Stimulated activated CD4-positive, alpha-beta T cell treated with anti-CD3 and anti-CD28 coated beads, Interleukin-2, amount 100 ng/mL, for 48 hours (primary cell): ENCODE data around the gene OR52W1.
"Not testable (repeated sequence)": the region's sequence is repeated elsewhere in the genome, so short reads cannot be mapped to it uniquely, and the experiment has no call there.

Source experiments
- DNase-seq, 2 donors: peaks; one replicate each; pipeline ENCODE4 v3.0.0-alpha.2; 2020

Gene OR52W1

DNA sequence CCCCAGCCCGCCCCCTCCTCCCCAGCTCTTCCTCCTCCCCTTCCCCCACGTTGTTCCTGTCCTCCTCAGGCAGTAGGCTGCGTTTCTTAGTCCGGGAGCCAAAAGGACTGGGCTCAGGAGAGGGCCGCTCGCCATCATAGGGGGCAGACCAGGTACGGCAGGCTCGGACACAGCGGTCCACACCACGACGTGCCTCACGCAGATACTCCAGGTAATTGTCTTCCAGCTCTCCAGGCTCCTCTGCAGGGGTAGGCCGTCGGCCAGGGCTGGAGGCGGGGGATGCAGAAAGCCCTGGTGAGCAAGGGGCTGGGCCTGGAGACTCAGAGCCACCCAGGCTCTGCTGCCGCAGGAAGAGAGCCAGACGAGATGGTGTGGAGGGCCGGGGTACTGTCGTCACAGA, 18.7 kb downstream of the OR52W1 start:
- DNase-seq: no peak

DNA sequence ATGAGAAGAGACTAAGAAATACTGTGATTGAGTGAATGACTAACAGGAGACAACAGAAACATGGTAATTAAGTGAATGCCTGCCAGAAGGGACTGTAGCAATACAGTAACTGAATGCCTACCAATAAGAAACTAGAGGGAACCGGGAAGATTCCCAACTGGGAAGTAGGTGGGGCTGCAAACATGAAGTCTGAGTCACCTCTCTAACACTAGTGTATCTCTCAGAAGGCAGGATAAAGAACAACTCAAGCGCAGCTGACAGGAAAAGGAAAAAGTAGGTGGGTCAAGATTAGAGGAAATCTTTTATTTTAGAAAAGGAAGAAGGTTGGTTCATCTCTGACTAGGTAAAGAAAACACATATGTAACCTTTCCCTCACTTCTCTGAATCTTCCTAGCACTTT, 20.3 kb downstream of the OR52W1 start:
- no peak for DNase-seq

DNA sequence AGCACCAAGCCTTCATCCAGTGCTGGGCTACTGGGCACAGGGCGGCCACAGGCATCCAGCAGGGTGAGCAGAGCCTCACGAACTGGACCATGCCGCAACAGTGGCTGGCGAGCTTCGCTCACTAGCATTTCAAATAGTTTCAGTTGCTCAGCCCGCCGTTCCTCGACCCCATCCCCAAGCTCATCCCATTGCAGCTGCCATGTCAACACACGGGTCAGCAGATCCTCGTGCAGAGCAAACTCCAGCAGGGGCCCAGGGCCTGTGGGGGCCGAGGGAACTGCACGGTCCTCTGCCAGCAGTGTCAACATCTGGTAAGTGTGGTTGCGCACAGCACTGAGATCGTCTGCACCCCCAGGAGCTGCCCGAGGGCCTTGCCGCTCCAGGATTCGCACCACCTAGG, 24.8 kb downstream of the OR52W1 start:
- no peak for DNase-seq

DNA sequence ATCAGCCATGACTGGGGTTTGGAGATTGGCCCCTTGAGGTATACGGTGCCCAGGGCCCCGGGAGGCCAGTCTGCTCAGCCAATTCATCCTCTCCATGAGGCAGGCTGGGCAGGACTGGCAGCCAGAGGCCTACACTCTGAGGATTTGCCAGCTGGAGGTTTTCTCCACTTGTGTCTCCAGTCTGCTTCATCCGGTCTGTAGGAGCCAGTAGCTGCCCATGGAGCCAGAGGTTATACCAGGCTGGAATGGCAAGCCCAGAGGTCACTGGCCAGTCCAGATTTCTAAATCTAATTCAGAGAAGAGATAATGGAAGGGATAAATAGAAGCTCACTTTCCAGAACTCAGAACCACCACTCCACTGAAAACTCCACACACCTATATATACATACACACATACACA, 25.4 kb downstream of the OR52W1 start:
- no peak for DNase-seq

DNA sequence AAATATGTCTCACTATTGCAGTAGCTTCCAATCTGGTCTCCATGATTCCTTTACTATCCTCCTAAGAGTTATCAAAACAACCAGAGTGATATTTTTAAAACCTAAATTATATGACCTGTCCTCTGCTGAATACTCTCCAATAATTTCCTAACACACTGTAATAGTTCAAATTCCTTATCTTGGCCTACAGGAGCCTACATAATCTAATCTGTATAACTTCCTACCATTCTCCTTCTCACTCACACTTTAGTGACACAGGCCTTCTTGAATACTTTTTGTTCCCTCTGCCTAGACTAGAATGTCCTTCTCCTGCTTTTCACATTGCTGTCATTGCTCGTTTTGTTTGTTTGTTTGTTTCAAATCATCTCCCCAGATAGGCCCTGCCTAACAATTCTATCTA, 26.0 kb downstream of the OR52W1 start:
- DNase-seq: no peak

DNA sequence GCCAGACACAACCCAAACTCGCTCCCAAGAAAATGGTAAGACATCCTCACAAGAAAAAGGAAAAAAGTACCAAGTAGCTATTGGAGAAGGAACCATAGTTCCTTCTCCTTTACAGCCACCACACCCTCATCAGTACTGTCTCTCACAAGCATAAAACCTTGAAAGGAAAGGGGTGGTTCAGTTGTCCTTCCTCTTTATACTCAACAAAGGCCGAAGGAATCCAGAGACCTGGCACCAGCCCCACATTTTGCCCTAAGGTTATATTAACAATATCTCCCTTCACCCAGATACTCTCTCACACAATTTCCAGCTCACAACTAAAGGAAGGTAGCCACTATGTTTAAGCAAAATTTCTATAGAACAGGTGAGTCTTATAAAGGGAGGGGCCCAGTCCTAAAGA, 26.9 kb downstream of the OR52W1 start:
- no peak for DNase-seq

DNA sequence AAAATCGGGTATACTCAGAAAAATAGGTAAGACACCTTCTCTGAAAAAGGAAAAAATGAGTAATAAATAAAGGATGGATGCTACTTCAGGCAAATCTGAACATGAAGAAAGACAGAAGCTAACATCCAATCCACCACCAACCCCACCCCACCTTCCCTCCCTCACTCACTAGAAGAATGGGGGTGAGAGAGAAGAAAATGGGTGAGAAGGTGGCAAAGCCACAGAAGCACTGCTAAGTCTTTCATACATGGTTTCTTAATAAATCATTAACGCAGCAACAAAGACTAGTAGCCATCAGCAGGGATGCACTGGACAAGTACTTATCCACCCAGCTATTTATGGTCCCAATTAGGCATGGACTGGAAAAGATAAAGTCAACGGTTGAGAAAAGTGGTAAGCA, 29.5 kb downstream of the OR52W1 start:
- no peak for DNase-seq

DNA sequence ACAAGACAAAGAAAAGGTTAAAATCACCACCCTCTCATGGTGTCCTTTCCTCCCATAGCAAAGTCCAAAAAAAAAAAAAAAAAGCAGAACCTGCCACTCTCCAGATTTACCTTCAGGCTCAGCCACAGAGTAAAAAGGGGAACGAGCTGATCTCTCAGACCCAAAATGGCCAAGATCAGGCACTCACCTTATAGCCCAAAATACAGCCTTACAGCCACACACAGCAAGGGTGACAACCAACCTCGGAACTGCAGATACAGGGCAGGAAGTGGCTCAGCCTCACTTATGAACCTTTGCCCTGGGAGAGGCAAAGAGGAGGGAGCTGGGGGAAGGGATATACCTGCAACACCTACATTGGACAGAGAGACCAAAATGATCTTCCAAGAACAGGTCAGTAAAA, 30.9 kb downstream of the OR52W1 start:
- DNase-seq: no peak

DNA sequence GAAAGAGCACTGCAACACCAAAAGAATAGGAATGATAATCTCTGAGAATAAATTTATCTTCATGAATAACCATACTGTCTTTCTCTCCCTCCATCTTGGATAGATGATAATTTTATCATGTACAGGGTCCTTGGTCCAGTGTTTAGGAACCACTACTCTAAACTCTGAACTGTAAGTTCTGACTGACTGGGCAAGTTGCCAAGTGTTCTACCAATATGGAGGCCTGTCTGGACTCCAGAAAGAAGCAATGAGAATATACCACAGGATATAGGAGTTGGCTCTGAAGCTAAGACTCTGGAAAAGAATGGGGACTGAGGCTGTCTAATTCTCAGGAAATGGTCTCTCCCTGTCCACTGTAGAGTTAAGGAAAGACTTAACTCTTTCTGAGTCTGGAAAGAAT, 33.9 kb downstream of the OR52W1 start:
- DNase-seq: no peak

DNA sequence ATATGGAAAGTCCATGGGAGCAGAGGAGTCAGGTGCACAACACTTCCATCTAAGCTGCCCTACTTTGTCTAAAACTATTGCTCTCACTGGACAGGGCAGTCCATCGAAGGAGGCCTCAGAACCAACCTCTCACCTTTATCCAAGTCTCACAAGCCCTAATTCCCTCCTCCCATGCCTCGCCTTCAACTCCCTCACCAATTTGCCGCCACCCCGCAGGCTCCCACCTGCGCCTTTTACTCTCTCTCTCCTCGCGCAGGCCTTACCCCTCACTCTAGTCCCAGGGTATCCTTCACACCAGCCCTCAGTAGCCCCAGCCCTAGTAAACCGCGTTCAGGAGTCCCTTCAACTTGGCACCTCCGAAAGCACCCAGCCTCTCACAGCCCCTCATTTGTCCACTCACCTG, 35.0 kb downstream of the OR52W1 start:
- DNase-seq: no peak

DNA sequence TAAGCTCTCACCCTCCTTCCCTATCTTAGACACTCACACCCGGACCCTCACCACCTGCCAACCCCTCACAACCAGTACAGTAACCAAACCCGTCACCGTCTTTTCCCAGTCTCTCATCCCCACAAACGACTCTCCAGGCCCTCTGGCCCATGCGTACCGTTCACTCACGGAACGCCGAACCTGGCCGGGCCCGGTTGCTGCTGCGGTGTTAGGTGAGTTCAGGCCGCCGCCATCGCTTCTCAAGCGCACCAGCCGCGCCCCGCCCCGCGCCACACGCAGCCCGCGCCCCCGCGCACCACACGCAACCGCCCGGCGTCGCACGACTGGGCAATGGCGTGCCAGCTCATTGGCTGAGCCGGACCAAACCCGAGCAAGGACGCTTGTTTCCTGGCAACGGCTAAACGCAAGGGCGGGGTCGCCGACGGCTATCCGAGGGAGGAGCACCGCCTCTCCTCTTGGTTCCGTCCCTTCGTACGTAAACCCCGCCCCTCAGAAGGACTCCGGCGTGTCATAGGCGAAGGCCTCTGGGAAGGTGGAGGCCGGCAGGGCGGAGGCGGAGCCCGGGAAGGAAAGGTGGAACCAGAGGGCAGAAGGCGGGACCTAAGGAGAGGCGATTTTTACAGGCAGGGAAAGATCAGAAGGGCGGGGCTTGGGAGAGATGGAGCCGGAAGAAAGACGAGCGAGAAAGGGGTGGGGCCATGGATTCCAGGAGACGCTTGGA, 35.5 kb downstream of the OR52W1 start, which contains the start of gene FHIP1B:
TSS of gene FHIP1B (minus strand) at position 250 of the 721 bp plus-strand sequence. CDS start 10,120 bp downstream, outside the sequence.
- peak; percentile 97 to 99 for DNase-seq

DNA sequence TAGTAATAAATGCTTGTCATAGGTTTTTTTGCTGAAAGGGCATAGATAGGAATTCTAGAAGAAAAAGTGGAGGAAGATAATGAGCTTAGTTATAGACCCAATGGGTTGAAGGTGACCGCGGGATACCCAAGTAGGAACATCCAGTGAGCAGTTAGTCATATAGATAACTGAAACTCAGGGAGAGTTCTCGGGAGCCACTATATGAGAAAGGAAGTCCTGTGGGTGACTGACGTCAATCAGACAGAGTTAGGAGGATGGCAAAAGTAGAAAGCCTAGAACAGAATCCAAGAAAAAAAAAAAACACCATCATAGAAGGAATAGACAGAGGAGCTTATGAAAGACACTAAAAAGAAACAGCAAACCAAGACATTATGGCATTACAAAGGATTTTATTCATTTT, 38.2 kb downstream of the OR52W1 start:
- DNase-seq: no peak

DNA sequence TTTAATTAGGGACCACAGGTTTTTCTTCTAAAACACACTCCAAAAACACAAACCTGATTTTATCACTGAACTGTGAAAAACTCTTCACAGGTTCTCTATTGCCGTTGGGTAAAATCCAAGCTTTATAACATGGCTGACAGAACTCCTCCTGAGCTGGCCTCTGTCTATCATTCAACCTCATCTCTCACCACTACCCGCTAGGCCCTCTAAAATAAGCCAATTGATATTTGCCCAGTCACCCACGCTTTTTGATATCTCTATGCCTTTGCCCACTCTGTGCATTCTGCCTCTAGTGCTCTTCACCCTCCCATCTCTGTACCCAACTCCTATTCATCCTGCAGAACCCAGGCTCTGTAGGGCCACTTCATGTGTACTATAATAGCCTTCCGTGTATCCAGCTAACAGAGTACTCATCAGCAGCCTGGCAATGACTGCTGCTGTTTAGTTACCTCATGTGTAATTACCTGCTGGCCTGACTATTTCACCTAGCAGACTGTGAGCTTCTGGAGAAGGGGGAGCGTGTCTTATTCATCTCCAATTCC, 38.8 kb downstream of the OR52W1 start:
- DNase-seq: no peak

DNA sequence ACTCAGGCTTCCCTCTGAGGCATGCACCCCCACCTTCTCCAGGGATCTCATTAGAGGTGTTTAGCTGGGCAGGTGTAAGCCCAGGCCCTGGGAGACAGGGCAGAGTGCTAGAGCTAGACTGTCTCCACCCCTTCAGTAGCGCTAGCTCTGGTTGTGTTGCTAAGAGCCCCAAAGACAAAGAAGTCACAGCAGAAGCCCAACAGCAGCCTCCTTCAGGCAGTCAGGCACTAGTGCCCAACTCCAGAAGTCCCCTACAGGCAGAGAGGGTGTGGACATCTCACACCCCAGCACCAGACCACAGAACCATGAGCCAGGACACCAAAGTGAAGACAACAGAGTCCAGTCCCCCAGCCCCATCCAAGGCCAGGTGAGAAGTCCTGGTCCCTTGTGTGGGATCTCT, 39.9 kb downstream of the OR52W1 start, which contains the start of gene CNGA4:
TSS of gene CNGA4 (plus strand) at position 188 of the 400 bp plus-strand sequence. CDS start at position 306, 118 bp downstream.
- DNase-seq: no peak

DNA sequence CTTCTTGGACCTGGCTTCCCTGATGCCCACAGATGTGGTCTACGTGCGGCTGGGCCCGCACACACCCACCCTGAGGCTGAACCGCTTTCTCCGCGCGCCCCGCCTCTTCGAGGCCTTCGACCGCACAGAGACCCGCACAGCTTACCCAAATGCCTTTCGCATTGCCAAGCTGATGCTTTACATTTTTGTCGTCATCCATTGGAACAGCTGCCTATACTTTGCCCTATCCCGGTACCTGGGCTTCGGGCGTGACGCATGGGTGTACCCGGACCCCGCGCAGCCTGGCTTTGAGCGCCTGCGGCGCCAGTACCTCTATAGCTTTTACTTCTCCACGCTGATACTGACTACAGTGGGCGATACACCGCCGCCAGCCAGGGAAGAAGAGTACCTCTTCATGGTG, 41.1 kb downstream of the OR52W1 start:
- DNase-seq: no peak

DNA sequence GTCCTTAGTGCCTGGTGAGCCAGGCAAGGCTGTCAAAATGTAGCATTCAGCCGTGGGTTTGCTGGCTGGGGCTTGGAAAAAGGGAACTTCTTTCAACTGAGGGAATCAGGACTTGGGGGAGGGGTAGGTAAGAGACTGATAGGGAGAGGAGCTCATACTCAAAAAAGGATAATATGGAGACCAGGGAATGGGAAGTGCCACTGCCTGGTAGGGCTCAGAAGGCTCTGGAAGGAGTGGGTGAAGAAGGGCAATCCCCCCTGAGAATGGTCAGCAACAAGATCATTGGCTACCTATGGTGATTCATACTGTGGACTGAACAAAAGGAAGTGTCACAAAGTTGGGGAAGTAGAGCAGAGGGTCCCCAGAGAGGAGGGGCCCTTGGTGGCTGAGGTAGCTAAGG, 41.8 kb downstream of the OR52W1 start:
- no peak for DNase-seq

DNA sequence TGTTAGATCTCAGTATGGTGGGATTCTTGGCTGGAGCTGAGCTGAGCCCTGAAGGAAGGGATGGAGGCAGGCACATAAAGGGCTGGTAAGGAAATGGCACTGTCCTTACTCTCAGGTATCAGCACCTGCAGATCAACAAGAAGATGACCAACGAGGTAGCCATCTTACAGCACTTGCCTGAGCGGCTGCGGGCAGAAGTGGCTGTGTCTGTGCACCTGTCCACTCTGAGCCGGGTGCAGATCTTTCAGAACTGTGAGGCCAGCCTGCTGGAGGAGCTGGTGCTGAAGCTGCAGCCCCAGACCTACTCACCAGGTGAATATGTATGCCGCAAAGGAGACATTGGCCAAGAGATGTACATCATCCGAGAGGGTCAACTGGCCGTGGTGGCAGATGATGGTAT, 42.3 kb downstream of the OR52W1 start:
- no peak for DNase-seq

DNA sequence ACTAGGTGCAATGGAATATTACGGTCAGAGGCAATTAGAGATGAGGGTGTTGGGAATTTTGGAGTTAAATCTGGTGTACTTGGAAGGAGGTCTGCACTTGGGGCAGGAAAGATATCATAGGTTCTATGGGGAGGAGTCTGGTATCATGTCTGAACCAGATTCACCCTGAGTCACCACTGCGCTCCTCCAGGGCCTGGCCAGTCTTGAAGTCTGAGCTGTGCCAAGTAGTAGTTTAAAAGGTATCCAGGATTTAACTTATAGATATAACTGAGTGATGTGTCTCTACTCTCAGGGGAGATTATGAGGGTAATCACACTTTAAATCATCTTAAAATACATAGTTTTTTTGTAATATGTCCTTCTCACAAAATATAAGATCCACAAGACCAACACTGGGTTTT, 46.5 kb downstream of the OR52W1 start:
- DNase-seq: no peak

DNA sequence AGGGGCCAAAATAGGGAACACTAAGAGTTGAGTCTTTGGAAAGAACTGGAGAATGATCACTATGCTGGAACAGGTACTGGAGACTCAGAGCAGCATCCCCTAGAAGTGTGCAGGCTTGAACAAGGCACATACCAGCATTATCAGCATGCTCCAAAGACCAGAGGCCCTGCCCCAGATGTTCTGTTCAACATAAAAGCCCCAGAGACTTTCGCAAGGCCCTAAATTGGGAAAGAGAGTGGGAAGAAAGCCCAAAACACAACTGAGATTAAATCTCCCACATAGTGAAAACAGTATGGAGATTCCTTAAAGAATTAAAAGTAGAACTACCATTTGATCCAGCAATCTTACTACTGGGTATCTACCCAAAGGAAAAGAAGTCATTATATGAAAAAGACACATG, 49.2 kb downstream of the OR52W1 start:
- no peak for DNase-seq

DNA sequence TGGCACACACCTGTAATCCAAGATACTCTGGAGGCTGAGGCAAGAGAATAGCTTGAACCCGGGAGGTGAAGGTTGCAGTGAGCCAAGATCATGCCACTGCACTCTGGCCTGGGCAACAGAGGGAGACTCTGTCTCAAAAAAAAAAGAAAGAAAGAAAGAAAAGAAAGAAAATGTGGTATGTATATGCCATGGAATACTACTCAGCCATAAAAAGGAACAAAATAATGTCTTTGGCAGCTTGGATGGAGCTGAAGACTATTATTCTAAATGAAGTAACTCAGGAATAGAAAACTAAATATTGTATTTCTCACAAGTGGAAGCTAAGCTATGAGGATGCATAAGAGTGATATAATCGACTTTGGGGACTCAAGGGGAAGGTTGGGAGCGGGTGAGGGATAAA, 49.9 kb downstream of the OR52W1 start:
- DNase-seq: not testable (repeated sequence)
